ENCODE data around the gene RASSF4.
"Not testable (repeated sequence)": the region's sequence is repeated elsewhere in the genome, so short reads cannot be mapped to it uniquely, and the experiment has no call there.

The RASSF4 gene

DNA sequence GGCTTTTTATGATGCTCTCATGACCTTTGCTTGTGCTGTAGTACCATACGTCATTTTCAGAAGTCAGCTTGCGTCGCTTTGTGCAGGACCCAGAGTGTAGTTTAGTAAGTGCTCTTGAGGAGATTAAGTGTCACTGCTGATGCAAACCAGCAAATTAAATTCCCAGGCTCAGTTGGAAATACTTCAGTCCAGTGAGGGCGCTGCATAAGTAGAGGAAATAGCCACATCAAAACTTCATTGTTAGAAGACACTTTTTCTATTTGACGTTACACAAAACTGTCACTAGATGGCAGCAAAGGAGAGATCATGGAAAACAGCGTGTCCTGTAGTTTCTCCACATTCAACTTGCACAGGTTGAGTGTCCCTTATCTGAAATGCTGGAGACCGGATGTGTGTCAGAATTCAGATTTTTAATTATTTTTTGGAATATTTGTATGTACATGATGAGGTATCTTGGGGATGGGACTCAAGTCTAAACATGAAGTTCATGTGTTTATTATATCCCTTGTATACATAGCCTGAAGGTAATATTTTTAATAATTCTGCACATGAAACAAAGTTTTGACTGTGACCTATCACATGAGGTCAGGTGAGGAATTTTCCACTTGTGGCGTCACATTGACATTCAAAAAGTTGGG, 49.0 kb downstream of the RASSF4 start:
- H3K27ac ChIP-seq (ENCODE audit: insufficient read depth, low read length, poor library complexity, severe bottlenecking): no peak overlapping the region
- no peak overlapping the region for H3K4me3 ChIP-seq (ENCODE audit: insufficient read depth, low read depth, low read length, poor library complexity, severe bottlenecking)
- peak in 1 of 3 donors; percentile 14 for DNase-seq

DNA sequence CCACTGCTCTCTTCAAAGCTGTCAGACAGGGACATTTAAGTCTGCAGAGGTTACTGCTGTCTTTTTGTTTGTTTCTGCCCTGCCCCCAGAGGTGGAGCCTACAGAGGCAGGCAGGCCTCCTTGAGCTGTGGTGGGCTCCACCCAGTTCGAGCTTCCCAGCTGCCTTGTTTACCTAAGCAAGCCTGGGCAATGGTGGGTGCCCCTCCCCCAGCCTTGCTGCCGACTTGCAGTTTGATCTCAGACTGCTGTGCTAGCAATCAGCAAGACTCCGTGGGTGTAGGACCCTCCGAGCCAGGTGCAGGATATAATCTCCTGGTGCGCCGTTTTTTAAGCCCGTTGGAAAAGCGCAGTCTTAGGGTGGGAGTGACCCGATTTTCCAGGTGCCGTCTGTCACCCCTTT, 55.0 kb downstream of the RASSF4 start:
- not testable (repeated sequence) for H3K9me3 ChIP-seq (ENCODE audit: control insufficient read depth, low read length); DNase-seq; H3K4me3 ChIP-seq (ENCODE audit: insufficient read depth, low read depth, low read length, poor library complexity, severe bottlenecking); H3K27me3 ChIP-seq (replicated peaks; ENCODE audit: control insufficient read depth, insufficient read depth, low read length, poor library complexity, severe bottlenecking); H3K27ac ChIP-seq (ENCODE audit: insufficient read depth, low read length, poor library complexity, severe bottlenecking); H3K4me1 ChIP-seq (ENCODE audit: control insufficient read depth, insufficient read depth, low read length, poor library complexity, severe bottlenecking); H3K36me3 ChIP-seq (ENCODE audit: control insufficient read depth, insufficient read depth, low read length)

More for the DNA sequence above, 49.0 kb downstream of the RASSF4 start:
- Histone ChIP-seq H3K4me1 (ENCODE audit: control insufficient read depth, insufficient read depth, low read length, poor library complexity, severe bottlenecking) (no peaks in the 10 kb centered on the region), H3K36me3 (ENCODE audit: control insufficient read depth, insufficient read depth, low read length) (peaks cover 6% of the 10 kb centered on the region), H3K9me3 (ENCODE audit: control insufficient read depth, low read length) (no peaks in the 10 kb centered on the region), H3K27me3 (replicated peaks; ENCODE audit: control insufficient read depth, insufficient read depth, low read length, poor library complexity, severe bottlenecking) (no peaks in the 10 kb centered on the region)

DNA sequence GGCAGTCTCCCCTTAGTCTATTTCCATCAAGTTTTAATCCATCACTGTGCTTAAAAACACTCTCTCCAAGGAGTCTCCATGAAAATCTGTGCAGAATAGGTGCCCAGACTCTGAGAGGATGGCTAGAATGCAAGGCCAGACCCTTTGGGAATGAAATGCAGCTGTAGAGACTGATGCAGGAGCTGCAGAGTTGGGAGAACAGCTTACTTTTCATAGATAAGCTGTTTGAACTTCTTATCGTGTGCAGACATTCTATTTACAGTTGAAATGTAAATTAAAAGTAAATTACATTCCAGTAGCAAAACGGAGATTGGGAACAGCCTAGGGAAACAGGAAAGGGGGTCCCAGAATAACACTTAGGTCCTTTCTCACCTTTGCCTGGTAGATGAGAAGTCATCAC, 56.0 kb downstream of the RASSF4 start:
- no peak overlapping the region for H3K27ac ChIP-seq (ENCODE audit: insufficient read depth, low read length, poor library complexity, severe bottlenecking)
- no peaks in the 10 kb centered on the region for H3K36me3 ChIP-seq (ENCODE audit: control insufficient read depth, insufficient read depth, low read length)
- no peak overlapping the region for H3K4me3 ChIP-seq (ENCODE audit: insufficient read depth, low read depth, low read length, poor library complexity, severe bottlenecking)
- no peak for DNase-seq
- H3K27me3 ChIP-seq (replicated peaks; ENCODE audit: control insufficient read depth, insufficient read depth, low read length, poor library complexity, severe bottlenecking): no peaks in the 10 kb centered on the region
- no peaks in the 10 kb centered on the region for H3K4me1 ChIP-seq (ENCODE audit: control insufficient read depth, insufficient read depth, low read length, poor library complexity, severe bottlenecking)
- H3K9me3 ChIP-seq (ENCODE audit: control insufficient read depth, low read length): no peaks in the 10 kb centered on the region

DNA sequence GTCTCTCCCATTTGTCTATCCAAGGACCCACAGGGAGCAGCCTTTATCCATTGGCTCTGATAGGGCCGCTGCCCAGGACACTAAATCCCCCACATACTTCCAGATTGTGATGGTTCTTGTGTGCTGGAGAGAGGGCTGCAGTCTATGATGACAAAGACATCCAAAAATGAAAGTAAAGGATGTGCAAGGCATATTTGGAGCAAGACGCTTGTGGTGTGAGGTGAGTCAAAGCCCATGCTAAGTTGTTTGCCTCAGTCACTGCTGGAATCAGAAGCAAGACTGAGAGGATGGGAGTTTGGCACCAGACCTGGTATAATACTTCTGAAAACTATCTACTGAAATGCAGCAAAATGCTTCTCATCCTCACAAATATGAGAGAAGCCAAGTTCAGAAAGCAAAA, 63.8 kb downstream of the RASSF4 start:
- no peaks in the 10 kb centered on the region for H3K9me3 ChIP-seq (ENCODE audit: control insufficient read depth, low read length)
- no peaks in the 10 kb centered on the region for H3K27me3 ChIP-seq (replicated peaks; ENCODE audit: control insufficient read depth, insufficient read depth, low read length, poor library complexity, severe bottlenecking)
- no peak overlapping the region for H3K4me3 ChIP-seq (ENCODE audit: insufficient read depth, low read depth, low read length, poor library complexity, severe bottlenecking)
- no peaks in the 10 kb centered on the region for H3K4me1 ChIP-seq (ENCODE audit: control insufficient read depth, insufficient read depth, low read length, poor library complexity, severe bottlenecking)
- H3K27ac ChIP-seq (ENCODE audit: insufficient read depth, low read length, poor library complexity, severe bottlenecking): no peak overlapping the region
- no peak for DNase-seq
- H3K36me3 ChIP-seq (ENCODE audit: control insufficient read depth, insufficient read depth, low read length): no peaks in the 10 kb centered on the region

DNA sequence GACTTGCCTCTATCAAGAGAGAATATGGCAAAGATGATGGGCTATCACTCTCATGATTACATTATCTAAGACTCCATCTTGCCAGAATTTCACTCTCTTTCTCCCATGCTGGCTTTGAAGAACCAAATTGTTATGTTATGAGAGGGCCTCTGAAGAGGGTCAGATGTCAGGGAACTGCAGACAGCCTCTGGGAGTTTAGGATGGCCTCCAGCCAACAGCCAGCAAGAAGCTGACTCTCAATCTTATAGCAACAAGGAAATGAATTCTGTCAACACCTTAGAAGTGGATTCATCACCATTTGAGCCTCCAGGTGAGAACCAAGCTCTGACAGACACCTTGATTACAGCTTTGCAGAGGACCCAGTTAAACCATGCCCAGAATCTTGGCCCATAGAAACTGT, 74.7 kb downstream of the RASSF4 start:
- Histone ChIP-seq H3K27ac (ENCODE audit: insufficient read depth, low read length, poor library complexity, severe bottlenecking) (no peak overlapping the region), H3K4me1 (ENCODE audit: control insufficient read depth, insufficient read depth, low read length, poor library complexity, severe bottlenecking) (no peaks in the 10 kb centered on the region), H3K9me3 (ENCODE audit: control insufficient read depth, low read length) (no peaks in the 10 kb centered on the region), H3K4me3 (ENCODE audit: insufficient read depth, low read depth, low read length, poor library complexity, severe bottlenecking) (no peak overlapping the region), H3K27me3 (replicated peaks; ENCODE audit: control insufficient read depth, insufficient read depth, low read length, poor library complexity, severe bottlenecking) (peaks cover 3% of the 10 kb centered on the region), H3K36me3 (ENCODE audit: control insufficient read depth, insufficient read depth, low read length) (no peaks in the 10 kb centered on the region)
- DNase-seq: no peak

DNA sequence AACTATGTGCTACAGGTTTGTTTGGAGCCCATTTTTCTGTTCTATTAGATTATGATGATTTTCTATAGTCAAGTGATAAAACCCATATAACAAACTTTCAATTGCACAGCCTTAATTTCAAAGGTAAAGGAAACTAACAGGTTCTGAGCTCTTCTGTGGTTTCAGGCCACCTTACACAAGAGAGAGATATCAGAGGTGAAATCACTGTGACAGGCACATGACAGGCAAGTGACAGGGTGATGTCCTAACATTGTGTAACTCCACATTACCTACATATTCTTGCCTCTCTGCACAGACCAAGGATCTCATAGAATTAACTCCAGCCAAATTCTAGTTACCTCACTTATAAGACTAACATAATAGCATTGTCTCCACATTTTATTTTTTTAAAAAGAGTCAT, 76.1 kb downstream of the RASSF4 start:
- H3K27me3 ChIP-seq (replicated peaks; ENCODE audit: control insufficient read depth, insufficient read depth, low read length, poor library complexity, severe bottlenecking): peaks cover 3% of the 10 kb centered on the region
- no peak overlapping the region for H3K4me3 ChIP-seq (ENCODE audit: insufficient read depth, low read depth, low read length, poor library complexity, severe bottlenecking)
- no peak for DNase-seq
- H3K4me1 ChIP-seq (ENCODE audit: control insufficient read depth, insufficient read depth, low read length, poor library complexity, severe bottlenecking): no peaks in the 10 kb centered on the region
- no peaks in the 10 kb centered on the region for H3K9me3 ChIP-seq (ENCODE audit: control insufficient read depth, low read length)
- no peaks in the 10 kb centered on the region for H3K36me3 ChIP-seq (ENCODE audit: control insufficient read depth, insufficient read depth, low read length)
- no peak overlapping the region for H3K27ac ChIP-seq (ENCODE audit: insufficient read depth, low read length, poor library complexity, severe bottlenecking)

DNA sequence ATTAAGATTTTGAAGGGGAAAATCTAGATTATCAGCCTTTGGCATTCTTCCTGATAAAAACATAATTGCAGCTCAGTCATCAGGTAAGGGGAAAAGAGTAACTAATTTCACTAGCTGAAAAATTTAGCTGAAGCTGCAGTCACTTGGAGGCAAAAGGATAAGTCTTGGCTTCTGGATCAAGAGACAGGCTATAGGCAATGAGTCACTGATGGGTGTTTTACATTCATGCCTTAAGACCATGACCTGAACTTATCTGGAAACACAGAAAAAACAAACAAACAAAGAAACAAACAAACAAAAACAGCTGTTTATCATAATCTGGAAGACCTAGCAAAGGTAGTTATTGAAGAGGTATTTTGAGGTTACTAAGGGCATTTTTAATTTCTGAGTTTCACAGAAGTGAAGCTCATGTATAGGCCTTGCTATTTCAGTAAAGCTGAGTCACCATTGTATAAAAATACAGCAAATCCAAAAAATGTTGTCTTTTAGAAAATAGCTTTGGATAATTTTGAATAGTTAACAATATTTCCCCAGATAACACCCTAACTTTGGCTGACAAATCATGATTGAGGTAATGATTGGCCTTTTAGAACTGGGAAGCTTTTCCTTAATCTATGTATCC, 81.4 kb downstream of the RASSF4 start:
- no peaks in the 10 kb centered on the region for H3K4me1 ChIP-seq (ENCODE audit: control insufficient read depth, insufficient read depth, low read length, poor library complexity, severe bottlenecking)
- no peaks in the 10 kb centered on the region for H3K27me3 ChIP-seq (replicated peaks; ENCODE audit: control insufficient read depth, insufficient read depth, low read length, poor library complexity, severe bottlenecking)
- H3K9me3 ChIP-seq (ENCODE audit: control insufficient read depth, low read length): no peaks in the 10 kb centered on the region
- no peak for DNase-seq
- no peaks in the 10 kb centered on the region for H3K36me3 ChIP-seq (ENCODE audit: control insufficient read depth, insufficient read depth, low read length)
- H3K27ac ChIP-seq (ENCODE audit: insufficient read depth, low read length, poor library complexity, severe bottlenecking): no peak overlapping the region
- no peak overlapping the region for H3K4me3 ChIP-seq (ENCODE audit: insufficient read depth, low read depth, low read length, poor library complexity, severe bottlenecking)

DNA sequence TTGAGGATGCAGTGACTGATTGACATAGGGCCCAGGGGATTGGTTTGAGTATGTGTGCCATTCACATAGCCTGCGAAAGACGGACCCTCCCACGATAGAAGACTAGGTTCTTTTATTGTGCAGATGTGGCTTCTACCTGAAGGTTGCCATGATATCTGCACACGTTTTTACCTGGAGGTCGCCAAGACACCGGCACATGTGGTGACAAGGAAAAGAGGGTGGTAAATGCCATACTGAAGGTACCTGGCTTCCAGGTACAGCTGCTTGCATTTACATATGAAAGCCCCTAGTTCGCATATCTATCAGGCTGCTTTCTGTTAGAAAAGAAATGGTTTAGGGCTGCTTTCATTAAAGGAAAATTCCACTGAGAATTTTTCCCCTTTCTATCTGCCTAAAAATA, 84.7 kb downstream of the RASSF4 start:
- H3K4me1 ChIP-seq (ENCODE audit: control insufficient read depth, insufficient read depth, low read length, poor library complexity, severe bottlenecking): no peaks in the 10 kb centered on the region
- no peak overlapping the region for H3K27ac ChIP-seq (ENCODE audit: insufficient read depth, low read length, poor library complexity, severe bottlenecking)
- no peak for DNase-seq
- no peaks in the 10 kb centered on the region for H3K27me3 ChIP-seq (replicated peaks; ENCODE audit: control insufficient read depth, insufficient read depth, low read length, poor library complexity, severe bottlenecking)
- H3K9me3 ChIP-seq (ENCODE audit: control insufficient read depth, low read length): no peaks in the 10 kb centered on the region
- H3K36me3 ChIP-seq (ENCODE audit: control insufficient read depth, insufficient read depth, low read length): no peaks in the 10 kb centered on the region
- H3K4me3 ChIP-seq (ENCODE audit: insufficient read depth, low read depth, low read length, poor library complexity, severe bottlenecking): no peak overlapping the region

Data from effector memory CD4-positive, alpha-beta T cell (primary cell).